ENCODE data around the gene BSDC1.

GRCh38 chr1:32341971-32342370, 52.3 kb downstream of the BSDC1 start:
- no peak for TF ChIP-seq POLR2A (IDR thresholded peaks at IDR 0.05)
- TF ChIP-seq CTCF (IDR thresholded peaks at IDR 0.05) = no peak

All from heart left ventricle (tissue), 13 donors.